ENCODE measurements around the gene KLHDC10.
A peak's percentile ranks its signal among the peaks of the same experiment; 100 is the strongest.
"Not testable (repeated sequence)": the region's sequence is repeated elsewhere in the genome, so short reads cannot be mapped to it uniquely, and the experiment has no call there.

The KLHDC10 gene

DNA sequence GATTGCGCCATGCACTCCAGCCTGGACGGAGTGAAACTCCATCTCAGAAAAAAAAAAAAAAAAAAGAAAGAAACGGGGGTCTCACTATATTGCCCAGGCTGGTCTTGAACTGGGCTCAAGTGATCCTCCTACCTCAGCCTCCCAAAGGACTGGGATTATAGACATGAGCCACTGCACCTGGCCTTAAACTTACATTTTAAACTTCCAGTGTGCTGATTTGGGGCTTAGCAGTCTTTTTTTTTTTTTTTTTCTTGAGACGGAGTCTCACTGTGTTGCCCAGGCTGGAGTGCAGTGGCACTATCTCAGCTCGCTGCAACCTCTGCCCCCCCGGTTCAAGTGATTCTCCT lies 5.8 kb upstream of the KLHDC10 start:
- not testable (repeated sequence) for H3K4me3 Mint-ChIP-seq; H3K9me3 Mint-ChIP-seq; H3K27ac Mint-ChIP-seq; H3K4me1 Mint-ChIP-seq; ATAC-seq (replicated peaks); H3K36me3 Mint-ChIP-seq; DNase-seq
- peaks cover 9 to 16% of the 10 kb centered on the region in 2 donors for H3K27me3 Mint-ChIP-seq

DNA sequence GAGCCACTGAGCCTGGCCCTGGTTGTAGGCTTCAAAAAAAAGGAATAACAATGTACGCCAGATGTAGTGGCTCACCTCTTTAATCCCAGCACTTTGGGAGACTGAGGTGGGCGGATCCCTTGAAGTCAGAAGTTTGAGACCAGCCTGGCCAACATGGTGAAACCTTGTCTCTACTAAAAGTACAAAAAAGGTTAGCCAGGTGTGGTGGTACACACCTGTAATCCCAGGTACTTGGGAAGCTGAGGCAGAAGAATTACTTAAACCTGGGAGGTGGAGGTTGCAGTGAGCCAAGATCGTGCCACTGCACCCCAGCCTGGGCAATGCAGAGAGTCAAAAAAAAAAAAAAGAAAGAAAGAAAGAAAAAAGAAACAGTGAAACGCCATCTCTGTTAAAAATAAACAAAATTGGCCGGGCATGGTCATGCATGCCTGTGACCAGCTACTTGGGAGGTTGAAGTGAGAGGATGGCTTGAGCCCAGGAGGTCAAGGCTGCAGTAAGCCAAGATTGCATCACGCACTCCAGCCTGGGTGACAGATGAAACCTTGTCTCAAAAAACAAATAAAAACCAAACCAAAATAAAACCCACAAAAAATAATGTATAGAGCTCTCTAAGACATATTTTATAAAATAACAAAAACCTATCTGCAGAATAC lies 4.7 kb upstream of the KLHDC10 start:
- no peak overlapping the region for H3K4me3 Mint-ChIP-seq
- H3K36me3 Mint-ChIP-seq: no peaks in the 10 kb centered on the region
- DNase-seq: no peak
- H3K27ac Mint-ChIP-seq: no peak overlapping the region
- H3K4me1 Mint-ChIP-seq: peaks cover 1 to 7% of the 10 kb centered on the region in 2 donors
- no peak for ATAC-seq (replicated peaks)
- H3K27me3 Mint-ChIP-seq: peaks cover 3 to 11% of the 10 kb centered on the region in 2 donors
- H3K9me3 Mint-ChIP-seq: no peaks in the 10 kb centered on the region

DNA sequence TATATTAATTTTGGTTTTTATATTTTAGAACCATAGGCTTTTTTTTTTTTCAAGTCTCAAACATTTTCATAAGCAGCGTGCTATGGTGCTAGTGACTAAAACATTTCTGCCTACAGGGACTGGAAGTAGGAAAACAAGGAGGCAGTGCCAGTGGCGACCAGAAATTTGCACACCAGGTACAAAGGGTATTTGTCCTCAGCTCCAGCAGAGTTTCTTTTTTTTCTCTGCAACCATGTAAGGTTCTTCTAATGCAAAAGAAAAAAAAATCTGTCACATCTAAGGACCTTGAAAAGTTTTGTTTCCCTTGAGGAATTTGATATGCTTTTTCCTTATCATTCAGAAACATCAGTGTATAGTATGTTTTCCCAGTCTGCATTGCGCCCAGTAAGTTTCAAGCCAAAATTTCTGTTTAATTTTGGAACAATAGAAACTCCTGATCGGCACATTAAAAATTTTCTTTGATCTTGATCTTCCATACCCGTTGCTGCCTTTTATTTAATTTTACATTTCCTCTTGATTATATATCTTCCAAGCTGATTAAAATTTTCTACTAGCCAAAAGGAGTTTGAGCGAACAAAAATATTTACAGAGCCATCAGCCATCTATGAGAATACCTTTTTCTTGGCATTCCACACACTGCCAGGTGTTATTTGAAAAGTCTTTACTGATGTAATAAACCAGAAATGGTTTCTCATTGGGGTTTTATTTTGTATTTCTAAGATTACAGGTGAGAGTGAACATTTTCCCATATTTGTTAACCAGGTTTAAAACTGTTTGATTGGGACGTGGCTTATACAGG lies 956 bp upstream of the KLHDC10 start:
- ATAC-seq (replicated peaks) (no peak), DNase-seq (no peak)
- Mint-ChIP-seq H3K4me1 (peaks cover 20 to 31% of the 10 kb centered on the region in 2 donors), H3K36me3 (peaks cover 7 to 9% of the 10 kb centered on the region in 2 donors), H3K9me3 (no peaks in the 10 kb centered on the region), H3K27ac (no peak overlapping the region), H3K27me3 (peaks cover 0 to 5% of the 10 kb centered on the region in 2 donors), H3K4me3 (peak overlapping the region; percentile 86 to 94)

DNA sequence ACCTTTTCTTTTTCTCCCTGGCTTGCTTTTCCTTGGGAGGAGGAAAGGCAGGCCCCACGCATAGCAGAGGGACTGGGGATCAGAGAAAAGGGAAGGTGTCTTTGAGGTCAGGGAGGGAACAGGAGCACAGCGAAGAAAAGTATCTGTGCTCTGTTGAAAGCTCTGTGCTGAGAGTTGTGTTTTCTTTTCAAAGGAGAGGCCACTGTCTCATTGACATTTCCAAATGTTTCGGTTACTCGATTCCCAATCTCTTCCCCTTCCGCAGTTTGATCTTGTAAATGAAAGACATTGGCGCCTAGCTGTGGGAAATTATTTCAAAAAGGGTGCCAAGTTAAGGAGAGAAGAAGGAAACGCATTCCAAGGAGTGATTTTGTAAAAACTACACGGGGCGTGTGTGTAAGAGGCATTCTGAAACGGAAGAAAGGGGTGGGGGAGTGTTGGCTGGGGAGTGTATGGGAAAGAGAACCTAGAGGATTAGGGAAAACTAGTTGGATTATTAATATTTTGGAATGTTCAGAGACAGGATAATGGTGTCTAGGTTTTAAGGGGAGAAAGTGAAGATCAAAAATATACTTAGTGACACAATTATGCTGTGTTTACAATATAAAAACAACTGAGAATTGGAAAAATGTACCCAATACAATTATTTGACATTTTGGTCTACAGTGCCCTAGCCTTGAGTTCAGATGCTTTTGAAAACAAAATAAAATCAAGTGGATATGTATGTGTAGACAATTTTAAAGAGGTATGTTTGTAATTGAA lies 708 bp downstream of the KLHDC10 start:
- H3K4me1 Mint-ChIP-seq: peaks cover 25 to 46% of the 10 kb centered on the region in 2 donors
- peak overlapping the region; percentile 27 for H3K27ac Mint-ChIP-seq
- H3K27me3 Mint-ChIP-seq: no peaks in the 10 kb centered on the region
- H3K36me3 Mint-ChIP-seq: peaks cover 7 to 9% of the 10 kb centered on the region in 2 donors
- ATAC-seq (replicated peaks) (no peak), DNase-seq (no peak)
- peak overlapping the region; percentile 86 to 94 for H3K4me3 Mint-ChIP-seq
- no peaks in the 10 kb centered on the region for H3K9me3 Mint-ChIP-seq

DNA sequence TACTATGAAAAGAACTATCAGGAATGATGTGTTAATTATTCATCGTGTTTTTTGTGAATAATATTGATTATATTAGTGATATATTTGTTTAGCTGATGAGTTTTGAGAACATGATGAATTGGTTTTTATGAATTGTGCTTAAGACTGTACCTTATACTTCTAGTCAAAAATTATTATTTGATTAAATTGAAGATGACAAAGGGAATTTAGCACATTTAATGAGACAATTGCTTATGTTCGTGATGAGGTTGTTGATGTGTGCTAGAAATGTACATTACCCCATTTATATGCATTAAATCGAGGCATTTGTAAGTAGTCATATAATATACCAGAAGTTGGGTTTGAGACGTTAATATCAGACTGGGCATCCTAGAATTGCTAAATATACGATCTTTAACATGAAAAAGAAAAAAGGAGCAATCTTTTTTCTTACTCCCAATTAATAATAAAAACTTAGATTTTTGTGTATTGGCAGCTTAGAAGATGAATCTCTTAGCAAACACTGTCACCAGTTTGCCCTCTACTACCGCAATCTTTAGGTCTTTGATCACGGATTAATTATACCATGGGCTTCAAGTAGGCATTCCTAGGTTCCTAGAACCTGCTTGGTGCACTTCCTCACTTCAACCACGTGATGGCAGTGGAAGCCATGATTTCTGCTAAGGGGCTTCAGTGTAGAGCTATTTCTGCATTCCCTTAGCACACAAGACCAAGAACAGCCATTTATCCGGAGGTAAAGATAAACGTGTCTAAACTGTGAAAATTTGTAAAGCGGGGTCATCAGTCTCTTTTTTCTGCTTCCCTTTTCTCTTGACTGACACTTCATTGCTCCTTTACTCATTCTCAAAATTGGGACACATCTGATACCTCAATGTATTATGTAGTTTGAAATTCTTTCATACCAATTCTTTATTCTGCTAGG lies 1.6 kb downstream of the KLHDC10 start:
- peak; percentile 38 to 41 for ATAC-seq (replicated peaks)
- peaks cover 25 to 47% of the 10 kb centered on the region in 2 donors for H3K4me1 Mint-ChIP-seq
- peak; percentile 46 for DNase-seq

DNA sequence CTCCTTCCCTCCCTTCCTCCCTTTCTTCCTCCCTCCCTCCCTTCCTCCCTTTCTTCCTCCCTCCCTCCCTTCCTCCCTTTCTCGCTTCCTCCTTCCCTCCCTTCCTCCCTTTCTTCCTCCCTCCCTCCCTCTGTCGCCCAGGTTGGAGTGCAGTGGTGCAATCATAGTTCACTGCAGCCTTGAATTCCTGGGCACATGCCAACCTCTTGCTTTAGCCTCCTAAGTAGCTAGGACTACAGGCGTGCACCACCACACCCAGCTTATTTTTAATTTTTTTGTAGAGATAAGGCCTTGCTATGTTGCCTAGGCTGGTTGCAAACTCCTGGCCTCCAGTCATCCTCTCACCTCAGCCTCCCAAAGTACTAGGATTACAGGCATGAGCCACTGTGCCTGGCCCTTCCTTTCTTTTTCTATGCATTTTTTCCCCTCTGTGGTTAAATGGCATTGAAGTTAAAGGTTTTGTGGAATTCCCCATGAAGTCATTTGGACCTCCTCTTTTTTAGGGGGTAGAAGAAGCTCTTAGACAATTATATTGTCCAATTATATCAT lies 9.6 kb downstream of the KLHDC10 start:
- DNase-seq (no peak), ATAC-seq (replicated peaks) (peak; percentile 16 to 29)
- Mint-ChIP-seq H3K4me1 (peaks cover 29 to 46% of the 10 kb centered on the region in 2 donors), H3K9me3 (peaks cover 2 to 3% of the 10 kb centered on the region in 2 donors), H3K27ac (no peak overlapping the region), H3K4me3 (no peak overlapping the region), H3K36me3 (peaks cover 13 to 21% of the 10 kb centered on the region in 2 donors), H3K27me3 (no peaks in the 10 kb centered on the region)

More for the DNA sequence above, 1.6 kb downstream of the KLHDC10 start:
- Mint-ChIP-seq H3K27ac (no peak overlapping the region), H3K27me3 (no peaks in the 10 kb centered on the region), H3K36me3 (peaks cover 7 to 9% of the 10 kb centered on the region in 2 donors), H3K9me3 (no peaks in the 10 kb centered on the region), H3K4me3 (peak overlapping the region; percentile 28 to 36)

DNA sequence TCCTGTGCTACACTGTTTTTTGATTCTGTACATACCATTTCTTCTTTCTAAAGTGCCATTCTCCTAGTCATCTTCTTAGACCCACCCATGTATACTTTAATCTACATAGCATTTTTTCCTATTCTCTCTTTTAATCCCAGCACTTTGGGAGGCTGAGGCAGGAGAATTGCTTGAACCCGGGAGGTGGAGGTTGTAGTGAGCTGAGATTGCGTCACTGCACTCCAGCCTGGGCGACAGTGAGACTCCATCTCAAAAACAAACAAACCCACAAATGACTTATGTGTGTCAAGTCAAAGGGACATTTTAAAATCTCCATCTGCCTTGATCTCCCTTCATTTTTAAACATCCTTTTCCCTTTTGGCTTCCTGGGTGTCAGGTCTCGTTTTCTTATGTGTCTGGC lies 13.2 kb downstream of the KLHDC10 start:
- not testable (repeated sequence) for H3K27me3 Mint-ChIP-seq; H3K4me3 Mint-ChIP-seq; H3K9me3 Mint-ChIP-seq; H3K27ac Mint-ChIP-seq; DNase-seq; ATAC-seq (replicated peaks)
- Mint-ChIP-seq H3K36me3 (peaks cover 21 to 23% of the 10 kb centered on the region in 2 donors), H3K4me1 (peaks cover 32 to 54% of the 10 kb centered on the region in 2 donors)

DNA sequence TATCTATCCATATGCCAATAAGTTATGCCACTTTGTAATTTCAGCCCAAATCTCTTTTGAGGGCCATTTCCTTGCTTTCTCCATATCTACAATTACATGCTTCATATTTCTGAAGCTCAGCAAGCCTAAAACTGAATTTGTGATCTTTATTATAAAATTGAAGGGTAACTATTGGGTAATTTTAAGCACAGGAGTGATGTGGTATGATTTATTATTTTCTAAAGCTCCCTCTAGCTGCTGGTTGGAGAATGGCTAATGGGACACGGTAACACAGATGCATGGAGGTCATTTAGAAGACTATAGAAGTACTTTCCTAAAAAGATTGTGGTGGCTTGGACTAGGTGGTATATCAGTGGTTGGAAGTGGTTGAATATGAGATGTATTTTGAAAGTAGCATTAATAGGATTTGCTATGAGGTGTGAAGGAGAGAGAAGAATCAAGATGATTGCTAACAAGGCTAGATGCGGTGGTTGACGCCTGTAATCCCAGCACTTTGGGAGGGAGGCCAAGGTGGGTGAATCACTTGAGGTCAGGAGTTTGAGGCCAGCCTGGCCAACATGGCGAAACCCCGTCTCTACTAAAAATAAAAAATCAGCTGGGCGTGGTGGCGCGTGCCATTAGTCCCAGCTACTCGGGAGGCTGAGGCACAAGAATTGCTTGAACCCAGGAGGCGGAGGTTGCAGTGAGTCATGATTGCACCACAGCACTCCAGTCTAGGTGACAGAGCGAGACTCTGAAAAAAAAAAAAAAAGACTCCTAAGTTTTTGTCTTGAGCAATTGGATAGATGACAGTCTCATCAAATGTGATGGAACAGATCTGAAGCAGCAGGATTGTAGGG lies 13.9 kb downstream of the KLHDC10 start:
- H3K36me3 Mint-ChIP-seq: peaks cover 21 to 23% of the 10 kb centered on the region in 2 donors
- no peak overlapping the region for H3K4me3 Mint-ChIP-seq
- H3K9me3 Mint-ChIP-seq: peaks cover 2 to 3% of the 10 kb centered on the region in 2 donors
- H3K4me1 Mint-ChIP-seq: peaks cover 32 to 54% of the 10 kb centered on the region in 2 donors
- ATAC-seq (replicated peaks) (peak in 1 of 2 donors; percentile 41), DNase-seq (no peak)
- H3K27me3 Mint-ChIP-seq: no peaks in the 10 kb centered on the region
- H3K27ac Mint-ChIP-seq: no peak overlapping the region

DNA sequence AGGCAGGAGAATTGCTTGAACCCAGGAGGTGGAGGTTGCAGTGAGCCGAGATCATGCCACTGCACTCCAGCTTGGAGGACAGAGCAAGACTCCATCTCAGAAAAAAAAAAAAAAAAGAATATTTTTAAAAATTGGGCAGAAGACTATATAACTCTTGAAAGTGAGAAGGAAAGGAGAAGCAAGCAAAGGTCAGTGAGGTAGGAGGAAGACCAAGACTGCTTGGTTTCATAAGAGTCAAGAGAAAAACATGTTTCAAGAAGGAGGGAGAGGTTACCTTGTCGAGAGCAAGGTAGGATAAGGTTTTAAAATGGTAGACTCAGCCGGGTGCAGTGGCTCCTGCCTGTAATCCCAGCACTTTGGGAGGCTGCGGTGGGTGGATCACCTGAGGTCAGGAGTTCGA lies 14.9 kb downstream of the KLHDC10 start:
- not testable (repeated sequence) for H3K27ac Mint-ChIP-seq, H3K27me3 Mint-ChIP-seq, DNase-seq, H3K4me3 Mint-ChIP-seq, H3K9me3 Mint-ChIP-seq
- peaks cover 31 to 56% of the 10 kb centered on the region in 2 donors for H3K4me1 Mint-ChIP-seq
- ATAC-seq (replicated peaks): peak; percentile 58 to 59
- H3K36me3 Mint-ChIP-seq: peaks cover 19 to 21% of the 10 kb centered on the region in 2 donors

DNA sequence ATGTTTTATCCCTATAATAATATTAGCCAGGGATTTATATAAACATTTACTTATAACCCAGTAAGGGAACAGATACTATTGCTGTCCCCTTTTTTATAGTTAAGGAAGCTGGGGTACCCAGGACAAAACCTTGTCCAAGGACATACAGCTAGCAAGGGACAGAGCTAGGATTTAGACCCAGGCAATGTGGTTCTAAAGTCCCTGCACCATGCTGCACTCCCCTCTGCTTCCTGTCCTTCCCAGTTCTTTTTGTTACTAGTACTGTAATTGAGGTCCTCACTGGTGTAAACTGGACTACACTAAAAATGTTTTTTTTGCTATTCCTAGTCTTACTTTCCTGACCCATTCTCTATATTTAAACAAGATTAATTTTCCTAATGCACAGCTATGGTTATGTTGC lies 16.6 kb downstream of the KLHDC10 start:
- H3K4me3 Mint-ChIP-seq: no peak overlapping the region
- H3K4me1 Mint-ChIP-seq: peaks cover 39 to 65% of the 10 kb centered on the region in 2 donors
- H3K36me3 Mint-ChIP-seq: peaks cover 18 to 21% of the 10 kb centered on the region in 2 donors
- ATAC-seq (replicated peaks) (no peak), DNase-seq (no peak)
- peaks cover 2 to 3% of the 10 kb centered on the region in 2 donors for H3K9me3 Mint-ChIP-seq
- no peaks in the 10 kb centered on the region for H3K27me3 Mint-ChIP-seq
- peak overlapping the region; percentile 62 for H3K27ac Mint-ChIP-seq

DNA sequence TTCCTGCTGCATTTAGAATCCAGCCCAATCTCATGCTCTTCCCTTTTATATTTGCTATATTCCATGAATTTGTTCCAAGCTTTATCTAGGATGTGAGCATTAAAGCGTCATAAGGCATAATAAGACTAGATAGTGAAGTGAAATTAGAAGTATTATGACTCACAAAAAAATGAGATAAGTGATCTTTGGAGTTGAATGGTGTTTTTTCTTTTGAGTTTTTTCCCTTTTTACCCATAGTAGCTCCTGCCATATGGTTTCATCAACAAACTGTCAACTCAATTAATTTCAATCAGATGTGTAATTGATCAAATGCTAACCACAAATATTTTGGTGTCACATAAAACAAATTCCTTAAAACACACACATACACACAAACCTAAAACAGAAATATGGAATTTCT lies 17.0 kb downstream of the KLHDC10 start:
- Mint-ChIP-seq H3K4me1 (peaks cover 40 to 65% of the 10 kb centered on the region in 2 donors), H3K9me3 (peaks cover 2 to 3% of the 10 kb centered on the region in 2 donors)

DNA sequence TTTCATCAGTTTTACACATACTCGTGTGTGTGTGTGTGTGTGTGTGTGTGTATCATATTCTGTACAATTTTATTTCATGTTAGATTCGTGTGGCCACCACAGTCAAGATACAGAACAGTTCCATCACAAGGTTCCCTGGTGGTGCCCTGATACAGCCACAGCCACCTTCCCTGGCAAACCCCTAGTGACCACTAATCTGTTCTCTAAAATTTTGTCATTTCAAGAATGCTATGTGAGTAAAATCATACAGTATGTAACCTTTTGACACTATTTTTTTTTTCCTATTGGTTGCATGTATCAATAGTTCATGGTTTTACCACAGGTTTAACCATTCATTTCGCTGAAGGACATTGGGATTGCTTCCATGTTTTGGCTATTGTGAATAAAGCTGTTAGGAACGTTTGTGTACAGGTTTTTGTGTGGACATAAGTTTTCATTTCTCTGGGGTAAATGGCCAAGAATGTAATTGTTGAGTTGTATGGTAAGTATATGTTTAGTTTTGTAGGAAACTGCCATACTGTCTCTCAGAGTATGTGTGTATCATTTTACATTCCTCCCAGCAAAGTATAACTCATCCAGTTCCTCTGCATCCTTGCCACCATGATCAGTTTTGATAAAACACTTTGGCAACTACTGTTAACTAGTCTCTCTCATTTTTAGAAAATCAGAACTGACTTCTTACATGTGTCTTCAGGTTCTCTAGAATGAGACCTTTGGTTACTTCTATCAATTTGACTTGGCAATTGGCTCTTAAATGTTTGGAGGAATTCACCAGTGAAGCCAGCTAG lies 20.6 kb downstream of the KLHDC10 start:
- H3K27ac Mint-ChIP-seq: peak overlapping the region; percentile 51
- H3K4me1 Mint-ChIP-seq: peaks cover 25 to 41% of the 10 kb centered on the region in 2 donors
- H3K27me3 Mint-ChIP-seq: no peaks in the 10 kb centered on the region
- peak overlapping the region in 1 of 2 donors; percentile 41 for H3K4me3 Mint-ChIP-seq
- peak; percentile 95 to 97 for ATAC-seq (replicated peaks)
- peak; percentile 52 for DNase-seq
- H3K9me3 Mint-ChIP-seq: no peaks in the 10 kb centered on the region
- peaks cover 0 to 10% of the 10 kb centered on the region in 2 donors for H3K36me3 Mint-ChIP-seq

More for the DNA sequence above, 17.0 kb downstream of the KLHDC10 start:
- peaks cover 18 to 21% of the 10 kb centered on the region in 2 donors for H3K36me3 Mint-ChIP-seq
- ATAC-seq (replicated peaks) (no peak), DNase-seq (no peak)
- H3K27ac Mint-ChIP-seq: peak overlapping the region; percentile 62
- H3K4me3 Mint-ChIP-seq: no peak overlapping the region
- no peaks in the 10 kb centered on the region for H3K27me3 Mint-ChIP-seq

Measured in stimulated activated naive B cell treated with anti-CD40 and anti-IgM and Interleukin-4, amounts not matched to agents 10 μg/mL and 1 μg/mL and 100 μg/mL, for 72 hours (primary cell).